OCI-LY7 (cell line): ENCODE data around the gene SLC6A16. TPM values are rescaled to one million over a fixed set of nuclear protein-coding genes. Genes with fewer than 3 reads are reported as not detected.

Source experiments
- BruUV-seq: library from RNA; stranded (reverse); fragments of 400-500 nt; replicated peaks from 2 replicates; lab custom pipeline; 2021; lab: Mats Ljungman, UMichigan
- CTCF ChIA-PET: fragments of 300-600 bp; sonication (Branson Sonifier 250); formaldehyde crosslinking; loops from one replicate; lab custom pipeline; 2022; ENCODE audit warnings: antibody characterized with exemption; ENCODE audit not compliant: unreplicated experiment; lab: Charles Lee
- POLR2A ChIA-PET: fragments of 300-600 bp; sonication (Branson Sonifier 250); formaldehyde crosslinking; loops from one replicate; lab custom pipeline; 2022; ENCODE audit warnings: antibody characterized with exemption; lab: Charles Lee
- DNase-seq: peaks from one replicate; pipeline ENCODE4 v3.0.0-alpha.2; 2015; ENCODE audit warnings: low spot score
- H2AFZ ChIP-seq: fragments of 200-600 bp; sonication (generic), shearing (Covaris generic); 2 replicates; pipeline ENCODE4 v1.6.1; 2014; ENCODE audit warnings: mild to moderate bottlenecking, antibody characterized with exemption, low read length, moderate library complexity
- H3K27ac ChIP-seq: fragments of 200-600 bp; sonication (generic); 2 replicates; pipeline ENCODE4 v1.5.1; 2014; ENCODE audit warnings: mixed run types, low read depth, mild to moderate bottlenecking, moderate library complexity, low read length, inconsistent platforms; ENCODE audit not compliant: poor library complexity, severe bottlenecking
- H3K36me3 ChIP-seq: fragments of 200-600 bp; sonication (generic); 2 replicates; pipeline ENCODE4 v1.6.1; 2014; ENCODE audit warnings: mild to moderate bottlenecking, antibody characterized with exemption, low read length, moderate library complexity, mixed read lengths; ENCODE audit not compliant: insufficient read depth
- H3K4me1 ChIP-seq: fragments of 200-600 bp; sonication (generic); 2 replicates; pipeline ENCODE4 v1.5.1; 2014; ENCODE audit warnings: mild to moderate bottlenecking, low read length; ENCODE audit not compliant: insufficient read depth, poor library complexity, severe bottlenecking
- H3K4me2 ChIP-seq: fragments of 200-600 bp; sonication (generic); 2 replicates; pipeline ENCODE4 v1.6.1; 2014; ENCODE audit warnings: mild to moderate bottlenecking, low read length
- H3K4me3 ChIP-seq: fragments of 200-600 bp; sonication (generic); 2 replicates; pipeline ENCODE4 v1.5.1; 2014; ENCODE audit warnings: mild to moderate bottlenecking, low read depth, low read length; ENCODE audit not compliant: poor library complexity, severe bottlenecking
- H3K79me2 ChIP-seq: fragments of 200-600 bp; sonication (generic); 2 replicates; pipeline ENCODE4 v1.6.1; 2016; ENCODE audit warnings: low read depth, mild to moderate bottlenecking, low read length, moderate library complexity, mixed read lengths; ENCODE audit not compliant: insufficient read depth
- H3K9me2 ChIP-seq: fragments of 200-600 bp; sonication (generic); 2 replicates; pipeline ENCODE4 v1.6.1; 2016; ENCODE audit warnings: mild to moderate bottlenecking, low read length, mixed read lengths; ENCODE audit not compliant: insufficient read depth
- H3K9me3 ChIP-seq: fragments of 200-600 bp; sonication (generic); 2 replicates; pipeline ENCODE4 v1.6.1; 2014; ENCODE audit warnings: mild to moderate bottlenecking, mixed run types, low read length, mixed read lengths
- H4K20me1 ChIP-seq: fragments of 200-600 bp; sonication (generic); 2 replicates; pipeline ENCODE4 v1.6.1; 2014; ENCODE audit warnings: mild to moderate bottlenecking, antibody characterized with exemption, low read length, moderate library complexity, mixed read lengths; ENCODE audit not compliant: insufficient read depth
- EZH2phosphoT487 ChIP-seq: fragments of 200-600 bp; sonication (generic); IDR thresholded peaks from 2 replicates; pipeline ENCODE4 v1.6.1; 2018; ENCODE audit warnings: low read depth, borderline replicate concordance, mild to moderate bottlenecking, mixed run types, antibody characterized with exemption, low read length, moderate library complexity, mixed read lengths
- intact Hi-C: fragments of 100-400 bp; cut with micrococcal nuclease; formaldehyde crosslinking; loops from one replicate; pipeline ENCODE4 v1.10.0; 2022; ENCODE audit not compliant: unreplicated experiment
- total RNA-seq, 2 experiments: library from RNA; depleted of rRNA in 1 of 2; stranded (reverse); fragments of >200 nt in 1 of 2; shearing (Covaris generic) in 1 of 2; gene quantifications; 2 replicates each; pipeline ENCODE4 v1.2.3, GENCODE V29; 2014 to 2022
- TF ChIP-seq, protein P1 (sequence below): fragments of 200-600 bp; sonication (generic); conservative IDR thresholded peaks from 2 replicates; pipeline ENCODE4 v1.5.1; 2014; ENCODE audit warnings: mild to moderate bottlenecking, antibody characterized with exemption, low read length, moderate library complexity, mixed read lengths

Gene SLC6A16
- total RNA-seq, 2 experiments from 2014 or later: 2.8 to 15.8 TPM

DNA sequence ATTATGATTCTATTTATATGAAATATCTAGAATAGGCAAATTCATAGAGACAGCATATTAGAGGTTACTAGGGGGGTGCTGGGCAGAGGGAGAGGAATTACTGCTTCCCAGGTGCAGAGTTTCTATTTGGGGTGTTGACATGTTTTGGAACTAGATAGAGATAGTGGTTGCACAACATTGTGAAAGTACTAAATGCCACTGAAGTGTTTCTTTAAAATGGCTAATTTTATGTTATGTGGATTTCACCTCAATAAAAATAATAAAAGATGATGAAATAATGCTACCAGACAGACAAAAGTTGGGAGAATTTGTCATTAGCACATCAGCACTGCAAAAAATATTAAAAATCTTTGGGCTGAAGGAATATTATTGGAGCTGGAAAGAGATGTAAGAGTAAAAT lies 63.4 kb downstream of the SLC6A16 start:
- Histone ChIP-seq H3K27ac (no peak overlapping the region), H3K36me3 (no peaks in the 10 kb centered on the region), H4K20me1 (no peaks in the 10 kb centered on the region), H3K4me1 (no peaks in the 10 kb centered on the region), H2AFZ (no peak overlapping the region), H3K4me2 (no peak overlapping the region), H3K4me3 (no peak overlapping the region), H3K79me2 (no peaks in the 10 kb centered on the region), H3K9me3 (peaks cover 31% of the 10 kb centered on the region), H3K9me2 (no peaks in the 10 kb centered on the region)
- ChIA-PET CTCF (no interaction called here), POLR2A (no interaction called here)
- BruUV-seq: no TSS peak
- no peak for DNase-seq
- TF ChIP-seq, protein P1, sequence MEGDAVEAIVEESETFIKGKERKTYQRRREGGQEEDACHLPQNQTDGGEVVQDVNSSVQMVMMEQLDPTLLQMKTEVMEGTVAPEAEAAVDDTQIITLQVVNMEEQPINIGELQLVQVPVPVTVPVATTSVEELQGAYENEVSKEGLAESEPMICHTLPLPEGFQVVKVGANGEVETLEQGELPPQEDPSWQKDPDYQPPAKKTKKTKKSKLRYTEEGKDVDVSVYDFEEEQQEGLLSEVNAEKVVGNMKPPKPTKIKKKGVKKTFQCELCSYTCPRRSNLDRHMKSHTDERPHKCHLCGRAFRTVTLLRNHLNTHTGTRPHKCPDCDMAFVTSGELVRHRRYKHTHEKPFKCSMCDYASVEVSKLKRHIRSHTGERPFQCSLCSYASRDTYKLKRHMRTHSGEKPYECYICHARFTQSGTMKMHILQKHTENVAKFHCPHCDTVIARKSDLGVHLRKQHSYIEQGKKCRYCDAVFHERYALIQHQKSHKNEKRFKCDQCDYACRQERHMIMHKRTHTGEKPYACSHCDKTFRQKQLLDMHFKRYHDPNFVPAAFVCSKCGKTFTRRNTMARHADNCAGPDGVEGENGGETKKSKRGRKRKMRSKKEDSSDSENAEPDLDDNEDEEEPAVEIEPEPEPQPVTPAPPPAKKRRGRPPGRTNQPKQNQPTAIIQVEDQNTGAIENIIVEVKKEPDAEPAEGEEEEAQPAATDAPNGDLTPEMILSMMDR: no peak
- no peak for TF ChIP-seq EZH2phosphoT487
- intact Hi-C loops: no loop called here

GRCh38 chr19:49256691-49257090 lies 68.3 kb downstream of the SLC6A16 start:
- H3K9me3 ChIP-seq: peaks cover 15% of the 10 kb centered on the region
- no peaks in the 10 kb centered on the region for H3K36me3 ChIP-seq
- no peak for TF ChIP-seq EZH2phosphoT487
- TF ChIP-seq, protein P1: no peak
- no peak overlapping the region for H3K27ac ChIP-seq
- CTCF ChIA-PET: no interaction called here
- H3K4me3 ChIP-seq: no peak overlapping the region
- no TSS peak for BruUV-seq
- no peaks in the 10 kb centered on the region for H3K79me2 ChIP-seq
- H4K20me1 ChIP-seq: no peaks in the 10 kb centered on the region
- no peak overlapping the region for H3K4me2 ChIP-seq
- POLR2A ChIA-PET: no interaction called here
- no peak for DNase-seq
- H3K4me1 ChIP-seq: no peaks in the 10 kb centered on the region
- no peaks in the 10 kb centered on the region for H3K9me2 ChIP-seq
- intact Hi-C loops: no loop called here
- H2AFZ ChIP-seq: no peak overlapping the region

- Histone ChIP-seq H3K9me2 (no peaks in the 10 kb centered on the region), H3K9me3 (peaks cover 15% of the 10 kb centered on the region), H2AFZ (no peak overlapping the region), H3K79me2 (no peaks in the 10 kb centered on the region), H3K4me2 (no peak overlapping the region), H3K36me3 (no peaks in the 10 kb centered on the region), H4K20me1 (no peaks in the 10 kb centered on the region), H3K27ac (no peak overlapping the region), H3K4me3 (no peak overlapping the region), H3K4me1 (no peaks in the 10 kb centered on the region)
- ChIA-PET CTCF (no interaction called here), POLR2A (no interaction called here)
- no TSS peak for BruUV-seq
- TF ChIP-seq, protein P1: no peak
- no peak for TF ChIP-seq EZH2phosphoT487
- no peak for DNase-seq
- intact Hi-C loops: no loop called here
These were observed 69.3 kb downstream of the SLC6A16 start for GRCh38 chr19:49255674-49256073.
